Muscle layer of duodenum (tissue), 2 donors: ENCODE data around the gene PLA2G6.
"Not testable (repeated sequence)": the region's sequence is repeated elsewhere in the genome, so short reads cannot be mapped to it uniquely, and the experiment has no call there.

Source experiments
- H3K27ac ChIP-seq: one replicate; pipeline ENCODE4 v1.7.0; 2013; ENCODE audit warnings: mild to moderate bottlenecking, low read length
- H3K27me3 ChIP-seq: one replicate; pipeline ENCODE4 v1.7.0; 2013; ENCODE audit warnings: low read depth, mild to moderate bottlenecking, control low read depth, low read length
- H3K36me3 ChIP-seq, 2 donors: one replicate each; pipeline ENCODE4 v1.7.0; 2013; ENCODE audit warnings: low read length in 2 of 2, control low read depth in 1 of 2, mild to moderate bottlenecking in 1 of 2; ENCODE audit not compliant: insufficient read depth in 2 of 2, control insufficient read depth in 1 of 2
- H3K4me1 ChIP-seq, 2 donors: one replicate each; pipeline ENCODE4 v1.7.0; 2013; ENCODE audit warnings: low read length in 2 of 2, mild to moderate bottlenecking in 2 of 2, control low read depth in 1 of 2, moderate library complexity in 1 of 2; ENCODE audit not compliant: insufficient read depth in 2 of 2, control insufficient read depth in 1 of 2
- H3K4me3 ChIP-seq, 2 donors: one replicate each; pipeline ENCODE4 v1.7.0; 2013; ENCODE audit warnings: low read length in 2 of 2, low read depth in 1 of 2, mild to moderate bottlenecking in 1 of 2
- H3K9me3 ChIP-seq, 2 donors: one replicate each; pipeline ENCODE4 v1.7.0; 2013; ENCODE audit warnings: low read length in 2 of 2, control low read depth in 1 of 2, mild to moderate bottlenecking in 1 of 2; ENCODE audit not compliant: control insufficient read depth in 1 of 2
- donor health status: healthy.

PLA2G6 gene

DNA sequence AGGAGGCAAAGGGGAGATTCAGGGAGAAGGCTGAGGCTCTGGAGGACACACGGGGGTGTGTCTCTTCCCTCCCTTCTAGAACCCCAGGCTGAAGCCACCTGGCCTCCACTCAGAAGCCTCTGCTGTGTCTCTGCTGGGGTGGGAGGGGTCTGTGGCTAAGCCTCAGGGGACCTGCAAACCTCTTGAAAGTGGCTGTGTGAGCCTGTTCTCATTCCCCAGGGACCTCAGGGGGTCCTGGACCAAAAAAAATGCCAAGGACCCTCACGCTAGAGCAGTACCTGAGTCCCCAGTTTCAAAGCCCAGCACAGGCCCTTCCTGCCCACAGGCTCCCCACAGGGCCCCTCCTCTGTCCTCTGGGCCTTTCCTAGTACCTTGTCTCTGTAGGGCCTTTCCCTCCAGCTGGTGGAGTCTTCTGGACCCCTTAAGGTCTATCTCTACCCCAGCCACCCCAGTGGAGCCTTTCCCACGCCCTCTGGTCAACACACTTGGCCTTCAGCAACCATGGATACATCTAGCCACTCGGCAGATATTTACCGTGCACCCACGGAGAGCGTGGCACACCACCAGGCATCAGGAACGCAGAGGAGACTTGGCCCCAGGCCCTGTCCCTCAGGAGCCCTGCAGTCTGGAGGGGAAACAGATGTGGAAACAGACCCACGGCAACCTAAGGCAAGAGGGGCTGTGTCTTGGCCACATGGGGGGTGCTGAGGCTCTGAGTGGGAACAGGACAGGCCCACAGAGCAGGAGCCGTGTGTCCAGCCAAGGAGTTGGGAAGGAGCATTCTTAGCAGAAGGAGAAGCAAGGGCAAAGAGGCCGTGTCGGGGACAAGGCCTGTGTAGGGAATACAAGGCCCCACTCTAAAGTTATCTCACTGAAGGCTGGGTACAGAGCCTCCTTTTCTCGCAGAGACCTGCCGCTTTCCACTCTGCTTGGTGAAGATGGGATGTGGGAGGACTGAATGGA is 18.5 kb downstream of the PLA2G6 start:
- no peak overlapping the region for H3K27ac ChIP-seq
- H3K36me3 ChIP-seq, result peaks cover 3 to 4% of the 10 kb centered on the region in 2 donors

DNA sequence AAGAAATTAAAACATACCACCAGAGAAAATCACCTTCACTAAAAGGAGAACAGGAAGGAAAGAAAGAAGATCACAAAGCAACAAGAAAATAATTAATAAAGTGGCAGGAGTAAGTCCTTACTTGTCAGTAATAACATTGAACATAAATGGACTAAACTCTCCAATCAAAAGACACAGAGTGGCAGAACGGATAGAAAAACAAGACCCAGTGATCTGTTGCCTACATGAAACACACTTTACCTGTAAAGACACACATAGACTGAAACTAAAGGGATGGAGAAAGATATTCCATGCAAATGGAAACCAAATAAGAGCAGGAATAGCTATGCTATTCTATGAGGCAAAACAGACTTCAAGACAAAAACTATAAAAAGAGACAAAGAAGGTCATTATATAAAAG is 25.9 kb downstream of the PLA2G6 start:
- Histone ChIP-seq H3K27me3 (no peaks in the 10 kb centered on the region), H3K4me1 (no peaks in the 10 kb centered on the region), H3K4me3 (no peak overlapping the region), H3K27ac (no peak overlapping the region), H3K36me3 (no peaks in the 10 kb centered on the region), H3K9me3 (no peaks in the 10 kb centered on the region)

More for the DNA sequence above, 18.5 kb downstream of the PLA2G6 start:
- Histone ChIP-seq H3K27me3 (no peaks in the 10 kb centered on the region), H3K4me1 (peaks cover 0 to 10% of the 10 kb centered on the region in 2 donors), H3K9me3 (no peaks in the 10 kb centered on the region), H3K4me3 (no peak overlapping the region)

DNA sequence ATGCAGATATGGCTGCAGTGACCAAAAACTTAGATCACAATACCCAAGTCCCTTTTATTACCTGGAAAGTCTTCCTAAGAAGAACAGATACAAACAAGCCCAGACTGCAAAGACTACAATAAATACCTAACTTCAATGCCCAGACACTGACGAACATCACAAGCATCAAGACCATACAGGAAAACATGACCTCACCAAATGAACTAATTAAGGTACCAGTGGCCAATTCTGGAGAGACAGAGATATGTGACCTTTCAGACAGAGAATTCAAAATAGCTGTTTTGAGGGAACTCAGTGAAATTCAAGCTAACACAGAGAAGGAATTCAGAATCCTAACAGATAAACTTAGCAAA is 27.1 kb downstream of the PLA2G6 start:
- H3K4me1 ChIP-seq, H3K9me3 ChIP-seq, H3K27me3 ChIP-seq, H3K36me3 ChIP-seq, H3K4me3 ChIP-seq, H3K27ac ChIP-seq: not testable (repeated sequence)

DNA sequence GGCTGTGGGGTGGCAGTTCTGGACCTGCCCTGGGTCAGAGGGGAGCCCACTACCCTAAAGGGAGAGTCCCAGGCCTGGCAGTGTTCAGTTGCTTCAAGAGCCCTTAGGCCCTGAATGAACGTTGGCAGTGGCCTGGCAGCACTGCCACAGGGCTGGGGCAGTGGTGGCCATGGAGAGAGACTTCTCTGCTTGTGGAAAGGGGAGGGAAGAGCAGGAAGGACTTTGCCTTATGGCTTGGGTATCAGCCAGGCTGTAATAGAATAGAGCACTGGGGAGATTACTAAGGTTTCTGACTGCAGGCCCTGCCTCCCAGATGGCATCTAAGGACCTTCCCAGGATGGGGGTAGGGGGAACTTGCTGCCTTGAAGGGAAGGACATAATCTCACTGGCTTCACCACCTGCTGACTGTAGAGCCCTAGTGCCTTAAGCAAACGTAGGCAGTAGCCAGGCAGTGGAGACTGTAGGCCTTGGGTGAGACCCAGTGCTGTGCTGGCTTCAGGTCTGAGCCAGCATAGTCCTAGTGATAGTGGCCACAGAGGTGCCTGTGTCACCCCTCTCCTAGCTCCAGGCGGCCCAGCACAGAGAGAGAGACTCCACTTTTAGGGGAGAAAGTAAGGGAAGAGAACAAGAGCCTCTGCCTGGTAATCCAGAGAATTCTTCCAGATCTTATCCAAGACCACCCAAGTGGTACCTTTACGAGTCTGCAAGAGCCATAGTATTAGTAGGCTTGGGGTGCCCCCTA is 27.6 kb downstream of the PLA2G6 start:
- Histone ChIP-seq H3K27me3 (no peaks in the 10 kb centered on the region), H3K9me3 (no peaks in the 10 kb centered on the region), H3K27ac (no peak overlapping the region), H3K4me3 (no peak overlapping the region), H3K4me1 (no peaks in the 10 kb centered on the region), H3K36me3 (no peaks in the 10 kb centered on the region)

DNA sequence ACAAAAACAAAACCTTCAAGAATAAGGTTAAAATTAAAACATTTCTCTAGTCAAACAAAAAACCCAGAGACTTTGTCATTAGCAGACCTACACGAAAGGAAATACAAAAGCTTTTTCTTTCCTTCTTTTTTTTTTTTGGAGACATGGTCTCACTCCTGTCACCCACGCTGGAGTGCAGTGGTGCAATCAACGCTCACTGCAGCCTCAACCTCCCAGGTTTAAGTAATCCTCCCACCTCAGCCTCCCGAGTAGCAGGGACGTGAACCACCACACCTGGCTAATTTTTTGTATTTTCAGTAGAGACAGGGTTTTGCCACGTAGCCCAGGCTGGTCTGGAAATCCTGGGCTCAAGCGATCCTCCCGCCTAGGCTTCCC is 30.5 kb downstream of the PLA2G6 start:
- Histone ChIP-seq H3K4me3 (no peak overlapping the region), H3K27ac (no peak overlapping the region), H3K36me3 (no peaks in the 10 kb centered on the region), H3K9me3 (no peaks in the 10 kb centered on the region), H3K4me1 (no peaks in the 10 kb centered on the region), H3K27me3 (no peaks in the 10 kb centered on the region)

DNA sequence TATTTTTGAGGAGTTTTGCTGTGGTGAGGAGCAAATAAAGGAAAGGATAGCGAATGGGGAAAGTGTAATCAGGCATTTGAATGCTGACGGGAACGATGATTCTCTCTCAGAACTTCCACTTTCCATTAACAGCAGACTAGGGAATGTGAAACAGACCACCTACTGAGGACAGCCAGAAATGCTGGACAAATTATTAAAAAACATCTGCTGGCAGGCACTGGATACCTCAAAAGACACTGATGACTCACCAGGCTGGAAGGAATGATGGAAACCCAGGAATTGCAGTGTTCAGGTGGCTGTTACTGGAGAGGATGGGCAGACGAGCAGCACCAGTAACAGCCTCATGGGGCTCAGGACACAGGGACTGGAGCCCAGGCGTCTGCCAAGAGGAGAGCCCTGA is 33.4 kb downstream of the PLA2G6 start:
- H3K27ac ChIP-seq, result no peak overlapping the region
- H3K36me3 ChIP-seq, result peaks cover 0 to 3% of the 10 kb centered on the region in 2 donors
- H3K9me3 ChIP-seq, result no peaks in the 10 kb centered on the region
- H3K27me3 ChIP-seq, result no peaks in the 10 kb centered on the region
- no peaks in the 10 kb centered on the region for H3K4me1 ChIP-seq
- H3K4me3 ChIP-seq, result no peak overlapping the region

DNA sequence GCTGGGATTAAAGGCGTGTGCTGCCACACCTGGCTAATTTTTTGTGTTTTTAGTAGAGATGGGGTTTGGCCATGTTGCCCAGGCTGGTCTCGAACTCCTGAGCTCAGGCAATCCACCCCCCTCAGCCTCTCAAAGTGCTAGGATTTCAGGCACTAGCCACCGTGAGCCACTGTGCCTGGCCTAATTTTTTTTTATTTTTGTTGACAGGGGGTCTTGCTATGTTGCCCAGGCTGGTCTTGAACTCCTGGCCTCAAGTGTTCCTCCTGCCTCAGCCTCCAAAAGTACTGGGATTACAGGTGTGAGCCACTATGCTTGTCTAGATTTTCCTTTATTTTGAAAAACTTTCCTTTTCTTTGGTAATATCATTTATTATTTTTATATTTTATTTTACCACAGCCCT is 35.5 kb downstream of the PLA2G6 start:
- peaks cover 0 to 11% of the 10 kb centered on the region in 2 donors for H3K36me3 ChIP-seq
- H3K27ac ChIP-seq, H3K27me3 ChIP-seq, H3K4me3 ChIP-seq, H3K4me1 ChIP-seq, H3K9me3 ChIP-seq: not testable (repeated sequence)

DNA sequence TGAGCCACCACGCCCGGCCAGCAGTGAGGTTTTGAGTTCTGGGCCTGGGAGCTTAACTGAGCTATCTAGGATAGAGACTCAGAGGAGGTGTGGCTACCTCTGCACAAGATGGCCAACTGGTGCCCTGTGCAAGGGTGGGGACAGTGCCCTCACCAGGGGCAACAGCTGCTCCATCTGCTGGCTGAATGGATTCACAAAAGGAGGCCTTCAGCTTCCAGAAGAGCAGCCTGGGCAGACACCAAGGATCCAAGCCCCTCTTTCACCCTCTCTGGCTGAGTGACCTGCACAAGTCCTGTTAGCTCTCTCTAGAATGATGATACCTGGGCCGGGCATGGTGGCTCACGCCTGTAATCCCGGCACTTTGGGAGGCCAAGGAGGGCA is 37.6 kb downstream of the PLA2G6 start:
- no peaks in the 10 kb centered on the region for H3K9me3 ChIP-seq
- H3K36me3 ChIP-seq, result peaks cover 0 to 11% of the 10 kb centered on the region in 2 donors
- no peaks in the 10 kb centered on the region for H3K4me1 ChIP-seq
- no peak overlapping the region for H3K27ac ChIP-seq
- H3K27me3 ChIP-seq, result no peaks in the 10 kb centered on the region
- H3K4me3 ChIP-seq, result no peak overlapping the region

DNA sequence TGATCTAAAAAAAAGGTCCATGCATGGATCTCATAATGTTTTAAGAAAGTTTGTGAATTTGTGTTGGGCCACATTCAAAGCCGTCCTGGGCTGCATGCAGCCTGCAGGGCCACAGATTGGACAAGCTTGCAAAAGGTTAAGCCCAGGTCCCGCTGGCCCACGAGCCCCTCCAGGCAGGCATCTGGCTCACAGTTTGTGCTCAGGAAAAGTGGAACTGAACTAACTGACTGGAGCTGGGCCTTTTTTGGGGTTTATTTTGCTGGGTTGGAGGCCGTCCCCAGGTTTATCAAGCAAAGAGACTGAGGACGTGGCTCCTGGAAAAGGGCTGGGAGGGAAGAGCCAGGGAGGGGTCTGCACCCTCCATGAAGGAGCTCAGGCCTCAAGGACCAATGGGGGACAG is 39.0 kb downstream of the PLA2G6 start:
- H3K27me3 ChIP-seq, result no peaks in the 10 kb centered on the region
- peaks cover 4 to 20% of the 10 kb centered on the region in 2 donors for H3K36me3 ChIP-seq
- H3K4me3 ChIP-seq, result no peak overlapping the region
- no peaks in the 10 kb centered on the region for H3K4me1 ChIP-seq
- no peaks in the 10 kb centered on the region for H3K9me3 ChIP-seq
- H3K27ac ChIP-seq, result no peak overlapping the region

DNA sequence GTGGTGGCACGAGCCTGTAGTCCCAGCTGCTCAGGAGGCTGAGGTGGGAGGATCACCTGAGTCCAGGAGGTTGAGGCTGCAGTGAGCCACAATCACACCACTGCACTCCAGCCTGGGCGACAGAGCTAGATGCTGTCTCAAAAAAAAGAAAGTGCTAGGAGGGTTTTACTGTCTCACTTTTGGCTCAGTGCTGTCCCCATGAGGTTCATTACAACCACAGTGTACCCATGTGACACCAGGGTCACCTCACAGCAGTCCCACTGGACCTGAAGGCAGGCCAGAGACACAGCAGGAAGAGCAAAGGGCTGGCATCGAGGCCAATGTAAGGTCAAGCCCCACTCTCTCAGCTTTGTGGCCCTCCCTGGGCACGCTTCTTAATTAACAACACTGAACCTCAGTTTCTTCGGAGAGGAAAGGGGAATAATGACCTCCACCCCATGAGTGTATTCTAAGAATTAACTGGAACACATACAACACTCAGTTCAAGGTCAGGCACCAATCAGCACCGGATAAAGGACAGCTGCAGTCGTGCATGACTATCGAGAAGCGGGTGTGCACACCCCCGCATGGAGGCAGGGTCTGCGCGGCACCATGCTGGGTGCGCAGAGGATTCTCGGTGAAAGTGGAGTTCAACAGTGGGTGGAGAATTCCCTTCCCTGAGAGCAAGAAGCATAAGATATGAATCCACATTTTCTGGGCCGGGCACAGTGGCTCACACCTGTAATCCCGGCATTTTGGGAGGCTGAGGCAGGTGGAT is 40.2 kb downstream of the PLA2G6 start:
- Histone ChIP-seq H3K9me3 (no peaks in the 10 kb centered on the region), H3K4me3 (no peak overlapping the region), H3K27me3 (no peaks in the 10 kb centered on the region), H3K36me3 (peaks cover 4 to 21% of the 10 kb centered on the region in 2 donors), H3K27ac (no peak overlapping the region), H3K4me1 (no peaks in the 10 kb centered on the region)

DNA sequence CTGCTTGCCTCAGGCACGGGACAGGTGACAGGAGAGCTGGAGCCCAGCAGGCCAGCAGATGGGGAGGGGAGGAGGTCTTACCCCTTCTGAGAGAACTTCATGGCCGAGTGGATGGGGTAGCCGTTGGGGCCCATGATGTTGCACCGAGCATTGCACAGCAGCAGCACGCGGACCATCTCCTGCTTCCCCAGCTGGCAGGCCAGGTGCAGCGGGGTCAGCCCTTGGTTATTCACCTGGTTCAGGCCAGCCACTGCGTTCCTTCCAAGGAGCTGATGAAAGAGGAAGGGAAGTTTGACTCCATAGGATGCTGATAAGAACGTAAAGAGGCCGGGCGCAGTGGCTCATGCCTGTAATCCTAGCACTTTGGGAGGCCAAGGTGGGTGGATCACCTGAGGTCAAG is 41.7 kb downstream of the PLA2G6 start:
- Histone ChIP-seq H3K27me3 (no peaks in the 10 kb centered on the region), H3K36me3 (peaks cover 4 to 30% of the 10 kb centered on the region in 2 donors), H3K4me1 (no peaks in the 10 kb centered on the region), H3K4me3 (no peak overlapping the region), H3K27ac (no peak overlapping the region), H3K9me3 (no peaks in the 10 kb centered on the region)
